Measurements from ENCODE around the gene ENDOG.

DNA sequence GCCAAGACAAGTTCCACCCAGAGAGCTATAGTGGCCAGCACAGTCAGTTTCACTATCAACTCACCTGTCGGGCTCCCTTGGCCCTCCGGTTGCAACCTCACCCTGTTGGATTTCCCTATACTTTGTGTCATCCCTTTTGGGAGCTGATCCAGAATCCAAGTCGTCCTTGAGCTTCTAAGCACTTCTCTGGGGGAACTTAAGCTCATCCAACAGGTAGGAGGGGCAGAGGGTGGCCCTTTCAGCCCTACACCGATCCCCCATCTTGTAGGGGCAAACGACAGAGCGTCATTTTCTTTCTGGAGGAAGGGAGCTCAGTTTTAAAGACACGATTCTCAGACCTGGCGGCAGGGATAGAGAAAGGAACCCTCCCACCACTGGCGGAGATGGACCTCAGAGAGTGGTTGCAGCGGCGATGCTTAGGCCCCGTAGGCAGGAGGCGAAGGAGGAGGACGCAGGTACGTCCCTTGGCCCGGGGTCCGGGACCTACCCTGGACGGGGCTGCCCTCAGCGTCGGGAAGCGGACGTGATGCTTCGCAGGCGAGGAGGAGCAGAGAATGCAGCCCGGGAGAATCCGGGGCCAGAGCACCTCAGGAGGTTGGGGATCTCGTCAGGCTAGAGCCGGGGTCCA is 47.1 kb upstream of the ENDOG start:
- TF ChIP-seq CTCF (conservative IDR thresholded peaks at IDR 0.05 in 1 of 2, IDR thresholded peaks at IDR 0.05 in 1 of 2; ENCODE audit: low read depth in 1 of 2, low read length in 2 of 2) (no peak), EZH2 (IDR thresholded peaks at IDR 0.05; ENCODE audit: low read length, missing control alignments) (no peak)
